ENCODE measurements around the gene ALOX5. TPM values are rescaled to one million over a fixed set of nuclear protein-coding genes. Genes with fewer than 3 reads are reported as not detected.

The ALOX5 gene
- total and polyA plus RNA-seq, 10 of the 15 experiments (the other 5 are each of a cell fraction or from before 2014, with no cell fraction given): 0.43 to 102 (median 34.2) TPM

DNA sequence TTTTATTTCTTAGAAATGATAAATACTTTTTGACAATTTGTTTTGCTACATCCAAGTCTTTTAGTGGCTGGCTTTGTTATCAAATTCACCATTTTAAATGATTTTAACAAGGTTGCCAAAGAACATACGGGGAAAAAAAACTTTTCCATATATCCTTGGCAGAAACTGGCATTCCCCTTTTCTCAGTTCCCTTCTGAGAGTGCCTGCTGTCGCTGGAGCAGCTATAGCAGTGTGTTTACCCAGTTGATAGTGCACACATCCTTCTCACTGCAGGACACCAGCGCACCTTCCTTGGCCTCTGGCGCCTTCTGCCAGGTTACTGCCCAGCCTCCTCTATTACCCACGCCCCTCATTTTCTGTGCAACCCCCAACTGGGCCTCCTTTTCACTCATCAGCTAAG is 94.1 kb downstream of the ALOX5 start:
- POLR2A ChIA-PET: no interaction called here
- intact Hi-C loops (cut with micrococcal nuclease; ENCODE audit: unreplicated experiment): loop anchor here (5.0 to 10.0 kb wide), 4 partner anchors 124 to 557 kb away; partner anchors contain the start of gene WASHC2C
- H2AFZ ChIP-seq (ENCODE audit: control insufficient read depth, low read depth, low read length): no peak overlapping the region
- DNase-seq (ENCODE audit: low read depth, low spot score) (no peak), FAIRE-seq (no peak), ATAC-seq (no peak)
- peaks cover 28% of the 10 kb centered on the region for H3K4me1 ChIP-seq (ENCODE audit: control insufficient read depth, insufficient read depth, low read length)
- in situ Hi-C loops (cut with MboI): loop anchor here (10.0 kb wide), 1 partner anchor 257 kb away; the partner anchor contains the start of gene WASHC2C
- no peak overlapping the region for H3K9ac ChIP-seq (ENCODE audit: control insufficient read depth, insufficient read depth, low read length)
- BruUV-seq (replicated peaks): no TSS peak
- H3K36me3 ChIP-seq (ENCODE audit: control insufficient read depth in 2 of 2, insufficient read depth in 2 of 2, low read length in 1 of 2): 0 out of 4 replicates have a peak, but pooled peaks cover 0 to 5% of the 10 kb centered on the region in 2 experiments
- H3K27ac ChIP-seq (ENCODE audit: control insufficient read depth, insufficient read depth): no peak overlapping the region
- H4K20me1 ChIP-seq (ENCODE audit: control insufficient read depth, insufficient read depth): no peaks in the 10 kb centered on the region
- RAD21 ChIA-PET (ENCODE audit: unreplicated experiment): interaction anchor here (0.5 to 1.4 kb wide), 2 partner anchors 113 to 218 kb away, joined by 3 read pairs; no protein-coding TSS in a partner anchor
- no peaks in the 10 kb centered on the region for H3K27me3 ChIP-seq (replicated peaks in 1 of 2; ENCODE audit: control insufficient read depth in 2 of 2, insufficient read depth in 2 of 2, low read length in 1 of 2)
- no peaks in the 10 kb centered on the region for H3K9me3 ChIP-seq (replicated peaks; ENCODE audit: control insufficient read depth, insufficient read depth, low read length)
- CTCF ChIA-PET: interaction anchor here (1.0 to 1.9 kb wide), 3 partner anchors 198 to 218 kb away, joined by 3 to 12 read pairs (median 5); partner anchors contain the start of gene ZFAND4
- TF ChIP-seq FOXK2 (IDR thresholded peaks at IDR 0.05) (no peak), SPI1 (IDR thresholded peaks at IDR 0.05; ENCODE audit: borderline replicate concordance, insufficient read depth, low read depth, low read length) (peak; percentile 41; the same call in 1 of the 2 replicates), NR2C1 (IDR thresholded peaks at IDR 0.05) (no peak)
- TF ChIP-seq, protein P1, sequence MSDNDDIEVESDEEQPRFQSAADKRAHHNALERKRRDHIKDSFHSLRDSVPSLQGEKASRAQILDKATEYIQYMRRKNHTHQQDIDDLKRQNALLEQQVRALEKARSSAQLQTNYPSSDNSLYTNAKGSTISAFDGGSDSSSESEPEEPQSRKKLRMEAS (IDR thresholded peaks at IDR 0.05; ENCODE audit: low read depth, low read length): no peak
- H3K4me2 ChIP-seq (ENCODE audit: control insufficient read depth, insufficient read depth): peak overlapping the region; percentile 42; the same call in 1 of the 2 replicates
- SMC1A ChIA-PET (ENCODE audit: uncharacterized antibody, unreplicated experiment): interaction anchor here (0.9 to 3.0 kb wide), 3 partner anchors 113 to 214 kb away, joined by 3 to 13 read pairs (median 6); partner anchors contain the start of gene ZFAND4
- 56% methylated on average over 5 of the region's 5 CpGs for WGBS (ENCODE audit: insufficient coverage, insufficient replicate concordance, low lambda C conversion rate, missing lambda C conversion rate)
- no peak overlapping the region for H3K4me3 ChIP-seq
- peaks cover 36% of the 10 kb centered on the region for H3K79me2 ChIP-seq (ENCODE audit: control insufficient read depth, insufficient read depth, low read length)
